Activated naive CD4-positive, alpha-beta T cell treated with anti-CD3 and anti-CD28 coated beads, Interleukin-2, amount 50 U/mL, for 72 hours (primary cell): ENCODE results near the gene DAPK2. TPM values are rescaled to one million over a fixed set of nuclear protein-coding genes. Genes with fewer than 3 reads are reported as not detected.

Experiments used
- ATAC-seq, 2 donors: fragments of 150-1000 bp; cut with Tn5 transposase; 2 replicates each; pipeline ENCODE4 v1.10.0; 2021; ENCODE audit warnings: mild to moderate bottlenecking in 2 of 2, moderate library complexity in 2 of 2
- DNase-seq, 2 donors: peaks; one replicate each; pipeline ENCODE4 v3.0.0; 2021 to 2022; ENCODE audit warnings: low spot score in 2 of 2
- H3K27ac Mint-ChIP-seq, 2 donors: one replicate each; pipeline ENCODE4 v1.8.0; 2022; ENCODE audit warnings: mild to moderate bottlenecking in 2 of 2, mixed read lengths in 2 of 2
- H3K36me3 Mint-ChIP-seq, 2 donors: one replicate each; pipeline ENCODE4 v1.8.0; 2022; ENCODE audit warnings: mixed read lengths in 2 of 2
- H3K9me3 Mint-ChIP-seq, 2 donors: one replicate each; pipeline ENCODE4 v1.8.0; 2022; ENCODE audit warnings: mixed read lengths in 2 of 2
- total RNA-seq, 2 donors: library from RNA; stranded (reverse); gene quantifications; one replicate each; pipeline ENCODE4 v1.2.3, GENCODE V29; 2022

Gene DAPK2
- total RNA-seq, 2 donors from 2014 or later, result 0.62 to 1.0 TPM

DNA sequence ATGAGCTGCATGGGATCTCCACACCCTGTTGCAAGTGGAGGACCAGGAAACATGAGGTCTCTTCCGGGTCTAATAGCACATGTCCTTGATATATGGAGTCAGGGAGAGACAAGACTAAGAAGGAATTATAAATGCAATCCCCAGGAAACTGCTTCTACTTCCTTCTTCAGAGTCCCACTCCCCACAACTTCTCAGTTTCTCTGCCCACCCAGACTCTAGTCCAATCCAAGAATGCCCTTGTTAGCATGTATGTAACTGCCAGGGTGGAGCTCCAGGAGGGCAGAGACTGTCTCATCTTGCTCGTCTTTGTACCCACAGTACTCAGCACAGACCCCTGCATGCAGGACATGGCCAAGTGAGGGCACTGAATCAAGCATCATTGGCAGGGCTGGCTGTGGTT, 8.3 kb downstream of the DAPK2 start:
- ATAC-seq, result no peak
- no peaks in the 10 kb centered on the region for H3K36me3 Mint-ChIP-seq

DNA sequence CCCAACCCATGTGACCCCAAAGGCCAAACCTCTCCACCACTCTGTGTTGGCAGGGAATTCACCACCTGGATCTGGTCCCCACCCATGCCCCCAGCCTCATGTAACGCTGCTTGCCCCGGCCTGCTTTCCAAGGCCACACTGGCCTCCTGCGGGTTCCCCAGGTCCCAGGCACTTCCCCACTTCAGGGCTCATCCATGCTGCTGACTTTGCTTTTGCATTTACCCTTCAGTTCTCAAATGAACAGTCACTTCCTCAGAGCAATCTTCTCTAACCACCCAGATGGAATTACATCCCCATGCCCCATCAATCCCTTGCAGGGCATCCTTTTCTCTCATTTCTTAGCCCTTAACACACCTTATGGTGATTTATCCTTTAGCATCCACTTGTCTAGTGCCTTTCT, 9.2 kb downstream of the DAPK2 start:
- Mint-ChIP-seq H3K36me3 (no peaks in the 10 kb centered on the region), H3K27ac (no peak overlapping the region), H3K9me3 (no peaks in the 10 kb centered on the region)
- no peak for DNase-seq
- no peak for ATAC-seq

More for the DNA sequence above, 8.3 kb downstream of the DAPK2 start:
- no peak overlapping the region for H3K27ac Mint-ChIP-seq
- no peaks in the 10 kb centered on the region for H3K9me3 Mint-ChIP-seq
- DNase-seq, result no peak

DNA sequence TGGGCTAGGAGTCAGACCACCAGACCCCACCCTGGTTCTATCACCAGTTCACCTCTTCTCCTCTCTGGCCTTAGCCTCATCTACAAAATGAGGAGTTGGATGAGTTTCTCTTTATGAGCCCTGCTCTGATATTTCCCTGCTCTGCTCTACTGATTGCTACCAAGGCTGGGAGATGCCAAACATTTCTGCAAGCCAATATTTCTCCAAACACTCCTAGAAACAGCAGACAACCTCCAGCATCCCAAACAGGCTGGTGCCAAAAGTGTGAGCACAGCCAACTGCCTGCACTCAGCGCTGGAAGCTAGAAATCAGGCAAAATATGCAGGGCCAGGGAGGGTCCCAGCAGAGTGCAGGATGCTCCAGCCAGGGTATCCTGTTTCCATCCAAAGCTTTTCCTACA, 10.8 kb downstream of the DAPK2 start:
- Mint-ChIP-seq H3K36me3 (no peaks in the 10 kb centered on the region), H3K27ac (no peak overlapping the region), H3K9me3 (no peaks in the 10 kb centered on the region)
- ATAC-seq (no peak), DNase-seq (no peak)

DNA sequence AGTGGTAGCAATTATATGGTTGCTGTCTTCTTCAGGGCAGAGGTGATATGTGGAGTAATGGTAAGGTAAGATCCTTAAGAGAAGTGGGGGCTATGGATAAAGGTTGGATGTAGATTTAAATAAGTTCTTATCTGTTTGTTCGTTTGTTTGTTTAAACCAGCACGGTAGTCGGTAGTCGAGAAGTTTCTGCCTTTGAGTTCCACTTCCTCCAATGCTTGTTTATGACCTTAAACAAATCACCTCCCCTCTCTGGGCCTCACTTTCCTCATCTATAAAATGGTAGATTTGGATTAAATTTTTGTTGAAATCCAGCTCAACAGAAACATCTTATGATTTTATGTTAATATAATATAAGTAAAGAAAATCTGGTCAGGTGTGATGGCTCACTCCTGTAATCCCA, 11.8 kb downstream of the DAPK2 start:
- Mint-ChIP-seq H3K36me3 (no peaks in the 10 kb centered on the region), H3K27ac (no peak overlapping the region), H3K9me3 (no peaks in the 10 kb centered on the region)
- DNase-seq (no peak), ATAC-seq (no peak)

DNA sequence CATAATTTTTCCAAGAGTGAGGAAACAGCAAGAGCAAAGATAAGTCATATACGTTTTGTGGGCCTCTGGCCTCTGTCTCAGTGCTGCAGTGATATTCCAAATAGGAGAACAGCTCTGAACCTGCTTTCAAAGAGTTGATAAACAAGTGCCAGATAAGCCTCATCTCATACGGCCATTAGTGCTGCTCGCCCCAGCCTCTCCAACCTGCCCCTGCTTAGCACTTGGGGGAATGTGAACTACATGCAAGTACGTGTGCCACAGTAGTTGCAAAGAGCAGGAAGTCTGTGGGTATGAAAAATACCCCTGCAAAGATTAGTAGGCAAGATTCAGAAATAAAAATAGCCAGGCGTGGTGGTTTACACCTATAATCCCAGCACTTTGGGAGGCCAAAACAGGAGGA, 14.0 kb downstream of the DAPK2 start:
- H3K36me3 Mint-ChIP-seq, result no peaks in the 10 kb centered on the region
- DNase-seq, result no peak
- ATAC-seq, result no peak
- H3K27ac Mint-ChIP-seq, result no peak overlapping the region
- H3K9me3 Mint-ChIP-seq, result no peaks in the 10 kb centered on the region

DNA sequence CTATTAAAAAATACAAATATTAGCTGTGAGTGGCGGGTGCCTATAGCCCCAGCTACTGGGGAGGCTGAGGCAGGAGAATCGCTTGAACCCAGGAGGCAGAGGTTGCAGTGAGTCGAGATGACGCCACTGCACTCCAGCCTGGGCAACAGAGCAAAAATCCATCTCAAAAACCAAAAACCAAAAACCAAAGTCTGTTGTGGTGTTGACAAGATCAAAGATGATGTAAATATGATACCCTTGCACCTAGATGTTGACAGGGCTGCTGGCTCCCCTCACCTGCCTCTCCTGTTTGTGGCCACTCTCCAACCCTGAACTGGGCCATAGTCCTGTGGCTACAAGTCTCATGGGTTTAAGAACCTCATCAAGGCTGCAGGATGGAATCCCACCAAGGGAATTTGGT, 16.2 kb downstream of the DAPK2 start:
- H3K27ac Mint-ChIP-seq, result no peak overlapping the region
- no peaks in the 10 kb centered on the region for H3K36me3 Mint-ChIP-seq
- no peaks in the 10 kb centered on the region for H3K9me3 Mint-ChIP-seq
- ATAC-seq (no peak), DNase-seq (no peak)

DNA sequence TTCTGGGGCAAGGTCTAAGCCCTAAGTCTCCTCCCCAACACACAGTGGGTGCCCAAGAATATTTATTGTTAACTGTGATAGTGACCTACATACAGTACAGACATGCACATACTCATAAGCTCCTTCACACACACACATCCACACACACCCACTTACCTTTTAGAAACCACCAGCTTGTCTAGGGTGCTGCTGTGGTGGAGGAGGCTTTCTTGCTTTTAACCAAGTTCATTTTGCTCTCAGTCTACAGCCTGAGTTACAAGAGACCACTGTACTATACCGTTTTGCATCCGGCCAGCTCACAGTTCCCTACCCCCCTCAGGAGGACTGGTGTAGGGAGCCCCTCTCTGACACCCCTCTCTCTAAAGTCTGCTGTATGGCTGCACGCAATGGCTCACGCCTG, 16.7 kb downstream of the DAPK2 start:
- H3K9me3 Mint-ChIP-seq, result no peaks in the 10 kb centered on the region

DNA sequence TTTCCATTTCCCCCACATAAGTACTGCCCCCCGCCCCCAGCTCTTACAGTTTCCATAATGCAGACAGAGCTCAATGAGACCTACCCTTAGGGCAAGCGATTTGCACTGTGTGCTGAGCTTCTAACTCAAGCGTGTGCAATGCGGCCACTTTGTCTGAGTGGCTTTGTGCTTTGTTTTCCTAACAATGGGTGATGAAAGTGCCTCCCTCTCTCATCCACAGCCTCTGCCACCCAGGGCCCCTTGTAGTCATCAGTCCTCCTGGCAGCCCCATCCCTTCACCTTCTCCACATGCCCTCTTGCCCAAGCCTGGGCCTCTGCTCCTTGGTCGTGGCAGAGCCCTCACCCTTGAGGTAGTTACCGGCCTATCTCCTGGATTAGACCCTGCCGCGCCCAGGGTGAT, 17.2 kb downstream of the DAPK2 start:
- DNase-seq (no peak), ATAC-seq (no peak)
- peak overlapping the region in 1 of 2 donors; percentile 33 for H3K27ac Mint-ChIP-seq
- H3K9me3 Mint-ChIP-seq, result no peaks in the 10 kb centered on the region
- no peaks in the 10 kb centered on the region for H3K36me3 Mint-ChIP-seq

More for the DNA sequence above, 16.7 kb downstream of the DAPK2 start:
- no peak for DNase-seq
- ATAC-seq, result peak in 1 of 2 donors; percentile 35
- Mint-ChIP-seq H3K36me3 (no peaks in the 10 kb centered on the region), H3K27ac (peak overlapping the region in 1 of 2 donors; percentile 33)

DNA sequence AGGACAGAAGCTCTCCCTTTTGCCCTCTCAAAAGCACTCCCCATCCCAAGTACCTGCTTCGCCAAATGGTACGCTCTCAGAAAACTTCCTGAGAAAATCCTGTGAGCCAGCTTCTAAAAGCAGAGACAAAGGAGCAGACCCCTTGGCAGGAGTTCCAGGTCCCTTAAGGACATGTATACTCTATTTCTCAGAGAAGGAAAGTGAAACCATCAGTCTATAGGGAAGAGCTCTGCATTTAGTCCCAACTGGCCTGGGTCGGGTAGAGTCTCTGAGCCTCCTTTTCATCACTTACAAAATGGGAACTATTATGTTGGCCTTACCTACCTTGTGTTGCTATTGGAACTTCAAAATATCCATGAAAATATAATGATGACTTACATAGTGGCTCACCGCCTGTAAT, 19.7 kb downstream of the DAPK2 start:
- Mint-ChIP-seq H3K36me3 (no peaks in the 10 kb centered on the region), H3K9me3 (no peaks in the 10 kb centered on the region), H3K27ac (no peak overlapping the region)
- DNase-seq (no peak), ATAC-seq (no peak)

DNA sequence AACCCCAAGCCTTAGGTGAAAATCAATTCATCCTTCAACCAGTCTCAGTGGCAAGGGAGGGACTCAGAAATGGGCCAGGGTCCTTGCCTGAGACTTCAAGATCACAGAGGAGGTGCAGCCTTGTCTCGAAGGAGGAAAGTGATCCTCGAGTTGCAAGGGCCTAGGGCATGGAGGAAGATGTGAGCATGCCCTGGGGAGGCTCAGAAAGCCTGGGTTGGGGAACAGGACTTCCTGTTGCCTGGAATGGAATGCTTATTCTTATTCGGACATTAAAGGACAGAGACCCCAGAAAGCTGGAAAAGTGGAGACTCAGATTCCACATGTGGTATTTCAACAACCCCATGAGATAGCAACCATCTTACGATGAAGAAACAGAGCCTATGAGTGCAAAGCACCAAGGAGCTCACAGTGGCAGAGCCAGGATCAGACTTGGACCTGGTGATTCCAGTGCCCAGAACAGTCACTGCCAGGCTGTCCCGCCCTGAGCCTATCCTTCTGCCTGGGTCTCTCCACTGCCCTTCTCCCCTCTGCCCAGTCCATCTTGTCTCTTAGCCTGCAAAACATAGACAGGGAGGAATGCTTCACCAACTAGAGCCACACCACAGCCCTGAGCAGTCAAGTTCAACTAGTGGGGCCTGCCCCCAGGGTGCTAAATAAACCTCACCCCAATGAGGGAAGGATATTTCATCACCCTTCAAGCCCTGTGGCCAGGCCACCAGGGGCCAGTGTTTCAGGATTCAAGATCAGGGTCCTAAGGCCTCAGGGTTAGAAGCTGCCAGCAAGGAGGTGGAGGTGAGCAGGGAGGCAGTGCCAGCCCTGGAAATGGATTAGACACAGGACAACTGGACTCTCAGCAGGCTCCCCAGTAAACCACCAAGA, 21.9 kb downstream of the DAPK2 start:
- Mint-ChIP-seq H3K27ac (peak overlapping the region in 1 of 2 donors; percentile 32), H3K36me3 (no peaks in the 10 kb centered on the region), H3K9me3 (no peaks in the 10 kb centered on the region)
- ATAC-seq (no peak), DNase-seq (no peak)

DNA sequence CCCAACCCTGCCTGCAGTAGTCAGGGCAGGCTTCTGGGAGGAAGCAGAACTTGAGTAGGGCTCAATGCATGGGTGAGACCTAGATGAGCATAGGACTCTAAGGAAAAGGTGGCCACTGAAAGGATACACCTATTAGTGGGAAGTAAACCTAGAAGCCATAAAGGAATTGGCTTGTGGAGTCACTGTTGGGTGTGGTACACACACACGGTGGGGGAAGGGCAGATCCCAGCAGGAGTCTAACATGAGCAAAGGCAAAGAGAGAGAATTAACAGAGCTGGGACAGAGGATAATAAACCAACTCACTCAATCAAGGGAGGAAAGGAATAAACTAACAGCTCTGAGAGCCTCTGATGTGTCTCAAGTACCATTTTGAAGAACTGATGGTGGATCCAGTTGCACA, 23.1 kb downstream of the DAPK2 start:
- Mint-ChIP-seq H3K9me3 (no peaks in the 10 kb centered on the region), H3K27ac (peak overlapping the region in 1 of 2 donors; percentile 57), H3K36me3 (no peaks in the 10 kb centered on the region)
- no peak for DNase-seq
- no peak for ATAC-seq

DNA sequence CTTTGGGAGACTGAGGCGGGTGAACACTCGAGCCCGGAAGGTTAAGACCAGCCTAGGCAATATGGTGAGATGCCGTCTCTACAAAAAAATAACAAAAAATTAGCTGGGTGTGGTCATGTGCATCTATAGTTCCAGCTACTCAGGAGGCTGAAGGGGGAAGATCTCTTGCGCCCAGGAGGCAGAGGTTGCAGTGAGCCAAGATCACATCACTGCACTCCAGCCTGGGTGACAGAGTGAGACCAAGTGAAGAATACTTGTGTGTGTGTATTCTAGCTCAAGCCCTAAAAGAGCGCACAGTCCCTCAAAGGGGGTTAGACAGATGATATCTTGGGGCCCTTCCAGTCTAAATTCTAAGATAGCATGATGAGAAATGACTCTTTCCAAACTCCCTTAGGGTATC, 23.7 kb downstream of the DAPK2 start:
- Mint-ChIP-seq H3K27ac (no peak overlapping the region), H3K9me3 (no peaks in the 10 kb centered on the region), H3K36me3 (no peaks in the 10 kb centered on the region)
- DNase-seq (no peak), ATAC-seq (no peak)

DNA sequence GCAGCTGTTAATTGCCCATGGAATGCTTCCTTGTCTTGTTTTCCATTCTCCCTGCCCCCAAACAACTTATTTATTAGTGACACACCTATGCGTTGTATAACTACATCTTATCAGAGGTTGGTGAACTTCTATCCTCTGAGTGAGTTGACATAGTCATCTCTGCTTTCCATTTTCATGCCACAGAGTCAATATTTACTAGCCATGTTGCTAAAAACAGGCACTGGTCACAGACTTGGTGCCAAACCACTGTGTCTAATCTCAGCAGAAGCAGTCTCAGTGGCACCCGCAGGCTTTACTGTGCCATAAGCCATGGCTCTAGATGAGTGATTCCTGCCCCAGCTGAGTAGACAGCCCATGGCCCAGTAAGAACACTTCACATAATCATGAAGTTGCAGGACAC, 26.5 kb downstream of the DAPK2 start:
- H3K27ac Mint-ChIP-seq, result no peak overlapping the region
- H3K36me3 Mint-ChIP-seq, result no peaks in the 10 kb centered on the region
- no peak for DNase-seq
- no peaks in the 10 kb centered on the region for H3K9me3 Mint-ChIP-seq
- no peak for ATAC-seq

DNA sequence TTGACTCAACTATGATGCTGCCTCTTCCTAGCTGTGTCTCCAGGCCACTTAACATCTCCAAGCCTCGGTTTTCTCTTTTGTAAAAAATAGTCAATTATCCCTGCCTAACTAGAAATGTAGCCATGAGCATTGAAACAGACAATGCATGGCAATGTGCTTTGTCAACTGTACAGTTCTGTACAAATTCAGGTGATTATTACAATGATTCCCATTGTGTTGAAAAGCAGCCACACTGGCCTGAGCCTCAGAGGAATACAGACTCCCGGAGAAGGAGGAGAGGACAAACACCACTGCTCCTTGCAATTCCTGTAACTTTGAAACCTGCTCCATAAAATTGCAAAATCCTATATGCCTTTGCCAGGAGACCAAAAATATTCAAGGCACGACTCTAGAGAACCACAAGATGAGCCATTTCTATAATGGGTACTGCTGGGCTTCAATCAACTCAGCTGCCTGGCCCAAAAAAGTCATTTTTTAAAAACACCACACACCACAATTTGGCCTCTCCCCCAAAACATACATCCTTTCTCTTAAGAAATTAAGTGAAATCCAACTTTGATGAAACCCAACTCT, 28.6 kb downstream of the DAPK2 start:
- Mint-ChIP-seq H3K36me3 (no peaks in the 10 kb centered on the region), H3K27ac (no peak overlapping the region), H3K9me3 (no peaks in the 10 kb centered on the region)
- ATAC-seq (no peak), DNase-seq (no peak)

DNA sequence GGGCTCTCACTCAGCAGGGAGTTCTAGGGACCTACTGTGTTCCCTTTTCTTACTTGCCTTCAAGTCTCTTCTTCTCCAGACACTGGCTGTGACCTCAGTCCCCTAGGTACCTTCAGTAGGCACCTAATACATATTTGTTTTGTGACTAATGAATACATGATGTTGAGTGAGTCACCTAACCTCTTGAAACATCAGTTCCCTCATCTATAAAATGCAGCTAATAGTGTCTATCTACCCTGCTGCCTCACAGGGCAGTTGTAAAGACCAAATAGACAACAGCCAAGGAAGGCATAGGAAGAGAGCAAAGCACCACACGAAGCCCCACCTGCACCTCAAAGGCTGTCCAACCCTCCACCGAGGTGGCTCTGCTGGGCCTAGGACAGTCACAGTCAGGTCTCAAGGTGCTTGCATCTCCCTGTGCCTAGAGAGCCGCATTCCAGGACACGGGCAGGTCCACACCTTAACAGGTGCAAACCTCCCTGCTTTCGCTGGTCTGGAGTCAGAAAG, 29.1 kb downstream of the DAPK2 start:
- ATAC-seq (no peak), DNase-seq (no peak)
- Mint-ChIP-seq H3K9me3 (no peaks in the 10 kb centered on the region), H3K27ac (no peak overlapping the region), H3K36me3 (no peaks in the 10 kb centered on the region)

DNA sequence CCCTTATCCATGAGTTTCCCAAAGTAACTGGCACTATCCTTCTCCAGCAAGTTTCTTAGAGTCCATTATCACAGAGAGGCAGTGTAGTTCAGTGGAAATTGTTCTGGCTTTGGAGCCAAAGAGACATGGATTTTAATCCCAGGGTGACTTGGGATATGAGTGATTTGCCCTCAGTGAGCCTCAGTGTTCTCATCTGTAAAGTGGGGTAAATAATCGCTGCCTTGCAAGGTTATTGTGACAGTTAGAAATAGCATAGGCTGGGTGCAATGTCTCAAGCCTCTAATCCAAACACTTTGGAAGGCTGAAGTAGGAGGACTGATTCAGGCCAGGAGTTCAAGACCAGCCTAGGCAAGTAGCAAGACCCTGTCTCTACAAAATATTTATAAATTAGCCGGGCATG, 30.0 kb downstream of the DAPK2 start:
- Mint-ChIP-seq H3K9me3 (no peaks in the 10 kb centered on the region), H3K27ac (peak overlapping the region in 1 of 2 donors; percentile 63), H3K36me3 (no peaks in the 10 kb centered on the region)
- no peak for ATAC-seq
- no peak for DNase-seq

DNA sequence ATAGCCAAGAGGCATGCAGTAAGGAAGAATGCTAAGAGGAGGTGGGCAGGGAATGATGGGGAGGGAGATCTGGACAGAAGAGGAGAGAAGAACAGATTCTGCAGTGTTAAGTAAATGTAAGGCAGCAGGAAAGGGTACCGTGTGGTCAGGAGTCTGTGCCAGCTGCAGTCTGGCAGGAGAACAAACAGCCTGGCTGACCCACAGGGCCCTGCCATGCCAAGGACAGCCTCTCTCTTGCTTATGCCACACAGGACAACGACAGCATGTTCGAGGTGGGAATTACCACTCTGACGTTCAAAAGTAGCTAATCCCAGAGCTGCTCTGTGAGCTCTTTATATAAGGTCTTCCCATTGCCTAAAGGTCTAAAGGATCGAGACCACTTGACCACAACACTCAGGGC, 31.3 kb downstream of the DAPK2 start:
- no peak overlapping the region for H3K27ac Mint-ChIP-seq

More for the DNA sequence above, 31.3 kb downstream of the DAPK2 start:
- DNase-seq (no peak), ATAC-seq (no peak)
- H3K9me3 Mint-ChIP-seq, result no peaks in the 10 kb centered on the region
- H3K36me3 Mint-ChIP-seq, result no peaks in the 10 kb centered on the region
